Measurements from ENCODE around the gene PTPRT.

GRCh38 chr20:43009532-43009931, 180.2 kb downstream of the PTPRT start:
- TF ChIP-seq CTCF (IDR thresholded peaks at IDR 0.05 in 2 of 3, conservative IDR thresholded peaks at IDR 0.05 in 1 of 3; ENCODE audit: control insufficient read depth in 2 of 3, extremely low read depth in 1 of 3, insufficient read depth in 1 of 3, low read depth in 3 of 3, low read length in 3 of 3) (no peak), MEF2A (IDR thresholded peaks at IDR 0.05; ENCODE audit: insufficient read depth, low read depth, low read length) (no peak), ZBTB33 (IDR thresholded peaks at IDR 0.05) (no peak), TCF12 (IDR thresholded peaks at IDR 0.05; ENCODE audit: low read depth, low read length) (no peak), ATF2 (IDR thresholded peaks at IDR 0.05; ENCODE audit: low read length) (no peak), ZNF274 (IDR thresholded peaks at IDR 0.05; ENCODE audit: insufficient read depth, insufficient read length) (no peak), REST (IDR thresholded peaks at IDR 0.05; ENCODE audit: low read depth, low read length) (no peak), RAD21 (IDR thresholded peaks at IDR 0.05; ENCODE audit: insufficient read depth, low read depth, low read length) (no peak), LARP7 (IDR thresholded peaks at IDR 0.05) (no peak), CHD2 (IDR thresholded peaks at IDR 0.05; ENCODE audit: borderline replicate concordance, low read depth, low read length) (no peak), POLR2AphosphoS5 (IDR thresholded peaks at IDR 0.05; ENCODE audit: low read length) (no peak), IRF5 (IDR thresholded peaks at IDR 0.05; ENCODE audit: borderline replicate concordance) (no peak)
